ENCODE measurements around the gene ANKRD60. TPM values are rescaled to one million over a fixed set of nuclear protein-coding genes. Genes with fewer than 3 reads are reported as not detected.

The ANKRD60 gene
- total RNA-seq, 4 donors from 2014 or later = not detected

DNA sequence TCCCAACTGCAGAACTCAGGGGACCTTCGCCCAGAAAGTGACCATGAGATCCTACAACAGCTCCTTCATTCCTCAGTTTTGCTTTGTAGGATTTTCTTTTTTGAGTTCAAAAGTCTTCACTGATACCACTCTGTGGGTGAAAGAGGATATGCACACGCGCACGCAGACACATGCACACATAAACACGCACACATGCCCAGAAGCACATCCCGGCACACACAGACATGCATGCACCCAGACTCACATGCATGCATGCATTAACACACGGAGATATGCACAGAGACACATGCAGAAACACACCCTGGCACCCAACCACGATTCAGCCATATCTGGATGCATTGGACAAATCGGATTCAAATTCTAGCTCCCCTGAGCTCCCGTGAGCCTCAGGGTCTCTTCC is 36.4 kb downstream of the ANKRD60 start:
- no peak overlapping the region for H3K4me3 ChIP-seq (ENCODE audit: low read depth, poor library complexity, severe bottlenecking)
- TF ChIP-seq POLR2A (IDR thresholded peaks at IDR 0.05) = no peak
- 76% methylated on average over 10 of the region's 10 CpGs for WGBS, 2 donors
- no peak for DNase-seq (ENCODE audit: low spot score in 2 of 2)
- intact Hi-C loops (cut with DNase I; ENCODE audit: low total_unique reads) = no loop called here

- 58 to 59% methylated on average over 2 of the region's 2 CpGs for WGBS, 2 donors
- DNase-seq (ENCODE audit: low spot score in 2 of 2) = no peak
- TF ChIP-seq, protein P1, sequence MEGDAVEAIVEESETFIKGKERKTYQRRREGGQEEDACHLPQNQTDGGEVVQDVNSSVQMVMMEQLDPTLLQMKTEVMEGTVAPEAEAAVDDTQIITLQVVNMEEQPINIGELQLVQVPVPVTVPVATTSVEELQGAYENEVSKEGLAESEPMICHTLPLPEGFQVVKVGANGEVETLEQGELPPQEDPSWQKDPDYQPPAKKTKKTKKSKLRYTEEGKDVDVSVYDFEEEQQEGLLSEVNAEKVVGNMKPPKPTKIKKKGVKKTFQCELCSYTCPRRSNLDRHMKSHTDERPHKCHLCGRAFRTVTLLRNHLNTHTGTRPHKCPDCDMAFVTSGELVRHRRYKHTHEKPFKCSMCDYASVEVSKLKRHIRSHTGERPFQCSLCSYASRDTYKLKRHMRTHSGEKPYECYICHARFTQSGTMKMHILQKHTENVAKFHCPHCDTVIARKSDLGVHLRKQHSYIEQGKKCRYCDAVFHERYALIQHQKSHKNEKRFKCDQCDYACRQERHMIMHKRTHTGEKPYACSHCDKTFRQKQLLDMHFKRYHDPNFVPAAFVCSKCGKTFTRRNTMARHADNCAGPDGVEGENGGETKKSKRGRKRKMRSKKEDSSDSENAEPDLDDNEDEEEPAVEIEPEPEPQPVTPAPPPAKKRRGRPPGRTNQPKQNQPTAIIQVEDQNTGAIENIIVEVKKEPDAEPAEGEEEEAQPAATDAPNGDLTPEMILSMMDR (IDR thresholded peaks at IDR 0.05) = no peak
- no peak for TF ChIP-seq POLR2A (IDR thresholded peaks at IDR 0.05)
- intact Hi-C loops (cut with DNase I; ENCODE audit: low total_unique reads) = no loop called here
- H3K4me3 ChIP-seq (ENCODE audit: low read depth, poor library complexity, severe bottlenecking) = no peak overlapping the region
Measured at GRCh38 chr20:58188527-58188926, 39.9 kb downstream of the ANKRD60 start.

DNA sequence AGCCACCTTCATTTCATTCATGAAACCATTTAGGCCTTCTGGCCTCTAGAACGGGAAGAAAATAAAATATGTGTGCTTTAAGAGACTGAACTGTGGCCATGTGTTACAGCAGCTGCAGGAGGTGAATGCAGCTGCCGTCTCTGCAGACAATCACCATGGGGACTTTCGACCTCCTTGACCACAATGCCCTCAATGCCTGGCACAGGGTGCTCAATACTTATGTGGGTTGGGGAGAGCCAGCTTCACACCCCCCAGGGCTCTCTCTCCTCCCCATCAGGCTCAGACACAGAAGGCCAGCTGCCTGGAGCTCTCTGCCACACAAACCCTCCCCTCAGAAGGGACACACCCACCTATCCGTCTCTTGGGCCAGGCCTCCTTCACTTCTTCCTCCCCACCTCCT is 43.5 kb downstream of the ANKRD60 start:
- no peak for DNase-seq (ENCODE audit: low spot score in 2 of 2)
- TF ChIP-seq POLR2A (IDR thresholded peaks at IDR 0.05) = no peak
- TF ChIP-seq, protein P1 (IDR thresholded peaks at IDR 0.05) = no peak
- no peak overlapping the region for H3K4me3 ChIP-seq (ENCODE audit: low read depth, poor library complexity, severe bottlenecking)
- 89 to 90% methylated on average over 4 of the region's 4 CpGs for WGBS, 2 donors
- intact Hi-C loops (cut with DNase I; ENCODE audit: low total_unique reads) = no loop called here

DNA sequence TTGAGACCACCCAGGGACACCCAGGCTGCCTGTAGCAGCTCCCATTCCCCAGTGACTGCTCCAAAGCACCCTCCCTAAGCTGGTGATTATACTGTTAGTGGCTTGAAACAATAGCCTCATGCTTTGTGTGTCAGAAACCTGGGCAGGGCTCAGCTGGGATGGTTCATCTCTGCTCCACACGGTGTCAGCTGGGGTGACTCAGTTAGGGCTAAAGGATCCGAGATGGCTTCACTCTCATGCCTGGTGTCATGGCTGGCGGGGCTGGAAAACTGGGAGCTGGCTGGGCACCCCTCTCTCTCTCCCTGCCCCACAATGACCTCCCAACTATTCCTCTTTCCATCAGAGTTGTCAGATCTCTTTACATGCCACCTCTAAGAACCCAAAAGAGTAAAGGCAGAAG is 44.4 kb downstream of the ANKRD60 start:
- DNase-seq (ENCODE audit: low spot score in 2 of 2) = no peak
- WGBS, 2 donors = 93 to 97% methylated on average over 3 of the region's 3 CpGs
- TF ChIP-seq, protein P1 (IDR thresholded peaks at IDR 0.05) = no peak
- TF ChIP-seq POLR2A (IDR thresholded peaks at IDR 0.05) = no peak
- H3K4me3 ChIP-seq (ENCODE audit: low read depth, poor library complexity, severe bottlenecking) = no peak overlapping the region
- intact Hi-C loops (cut with DNase I; ENCODE audit: low total_unique reads) = no loop called here

- no peak overlapping the region for H3K4me3 ChIP-seq (ENCODE audit: low read depth, poor library complexity, severe bottlenecking)
- no peak for TF ChIP-seq POLR2A (IDR thresholded peaks at IDR 0.05)
- TF ChIP-seq, protein P1 (IDR thresholded peaks at IDR 0.05) = no peak
- intact Hi-C loops (cut with DNase I; ENCODE audit: low total_unique reads) = no loop called here
- 85 to 86% methylated on average over 8 of the region's 8 CpGs for WGBS, 2 donors
- no peak for DNase-seq (ENCODE audit: low spot score in 2 of 2)
Measured at GRCh38 chr20:58182521-58183140, 45.8 kb downstream of the ANKRD60 start.

- no peak overlapping the region for H3K4me3 ChIP-seq (ENCODE audit: low read depth, poor library complexity, severe bottlenecking)
- TF ChIP-seq, protein P1 (IDR thresholded peaks at IDR 0.05) = peak in 1 of 3 donors; percentile 78
- no peak for TF ChIP-seq POLR2A (IDR thresholded peaks at IDR 0.05)
- WGBS, 2 donors = 3 to 4% methylated on average over 27 to 33 of the region's 46 CpGs
- intact Hi-C loops (cut with DNase I; ENCODE audit: low total_unique reads) = loop anchor here (1.0 kb wide), 1 partner anchor 525 kb away; no protein-coding TSS in a partner anchor
- peak in 1 of 2 donors; percentile 92 for DNase-seq (ENCODE audit: low spot score in 2 of 2)
Measured at GRCh38 chr20:58179432-58180099, 48.9 kb downstream of the ANKRD60 start.

All from lower leg skin (tissue), 4 donors.